PC-3 (cell line): Measurements from ENCODE around the gene SCGN. TPM values are rescaled to one million over a fixed set of nuclear protein-coding genes. Genes with fewer than 3 reads are reported as not detected.

Source experiments
- ATAC-seq: fragments of 200-7000 bp; cut with Tn5 transposase; 2 replicates; pipeline ENCODE4 v1.9.1; 2020; ENCODE audit warnings: mild to moderate bottlenecking, moderate library complexity
- BruUV-seq: library from RNA; stranded (reverse); fragments of 400-500 nt; replicated peaks from 2 replicates; lab custom pipeline; 2021; lab: Mats Ljungman, UMichigan
- CTCF ChIA-PET: fragments of 300-600 bp; sonication (Branson Sonifier 250); formaldehyde crosslinking; loops from one replicate; lab custom pipeline; 2022; ENCODE audit warnings: antibody characterized with exemption; lab: Charles Lee
- POLR2A ChIA-PET: fragments of 300-600 bp; sonication (Branson Sonifier 250); formaldehyde crosslinking; loops from one replicate; lab custom pipeline; 2022; ENCODE audit warnings: antibody characterized with exemption; ENCODE audit not compliant: unreplicated experiment; lab: Charles Lee
- DNase-seq: peaks from one replicate; pipeline ENCODE4 v3.0.0-alpha.2; 2015
- H2AFZ ChIP-seq: fragments of 300-600 bp; sonication (generic); 2 replicates; pipeline ENCODE4 v1.6.0; 2016; ENCODE audit warnings: antibody characterized with exemption, low read length
- H3F3A ChIP-seq: fragments of 300-600 bp; sonication (generic); one replicate; pipeline ENCODE4 v1.6.0; 2017; ENCODE audit warnings: antibody characterized with exemption, low read length, control low read depth, mild to moderate bottlenecking; ENCODE audit not compliant: unreplicated experiment
- H3K27ac ChIP-seq: fragments of 300-600 bp; sonication (generic); 2 replicates; pipeline ENCODE4 v1.5.1; 2016; ENCODE audit warnings: mild to moderate bottlenecking, low read length
- H3K27me3 ChIP-seq: fragments of 300-600 bp; sonication (generic); 2 replicates; pipeline ENCODE4 v1.6.1; 2016; ENCODE audit warnings: low read length, mixed read lengths
- H3K36me3 ChIP-seq: fragments of 300-600 bp; sonication (generic); 2 replicates; pipeline ENCODE4 v1.6.1; 2016; ENCODE audit warnings: low read depth, mixed run types, low read length, mixed read lengths
- H3K4me1 ChIP-seq: fragments of 300-600 bp; sonication (generic); 2 replicates; pipeline ENCODE4 v1.5.1; 2016; ENCODE audit warnings: low read length; ENCODE audit not compliant: insufficient read depth
- H3K4me2 ChIP-seq: fragments of 300-600 bp; sonication (generic); 2 replicates; pipeline ENCODE4 v1.6.0; 2016; ENCODE audit warnings: low read length
- H3K4me3 ChIP-seq: fragments of 300-600 bp; sonication (generic); 2 replicates; pipeline ENCODE4 v1.5.1; 2016; ENCODE audit warnings: mild to moderate bottlenecking, low read length, mixed read lengths
- H3K79me2 ChIP-seq: fragments of 300-600 bp; sonication (generic); 2 replicates; pipeline ENCODE4 v1.6.1; 2017; ENCODE audit warnings: low read length, mixed read lengths
- H3K9ac ChIP-seq: fragments of 300-600 bp; sonication (generic); 2 replicates; pipeline ENCODE4 v1.6.0; 2016; ENCODE audit warnings: mild to moderate bottlenecking, low read length
- H3K9me2 ChIP-seq: fragments of 300-600 bp; sonication (generic); replicated peaks from 2 replicates; pipeline ENCODE4 v1.6.1; 2016; ENCODE audit warnings: mixed run types, low read length, mixed read lengths
- H3K9me3 ChIP-seq: fragments of 300-600 bp; sonication (generic); 2 replicates; pipeline ENCODE4 v1.6.1; 2016; ENCODE audit warnings: low read length, mixed read lengths
- H4K20me1 ChIP-seq: fragments of 300-600 bp; sonication (generic); 2 replicates; pipeline ENCODE4 v1.6.1; 2016; ENCODE audit warnings: low read length, mixed read lengths
- CTCF ChIP-seq: fragments of 300-600 bp; sonication (generic); conservative IDR thresholded peaks from 2 replicates; pipeline ENCODE4 v1.5.1; 2017; ENCODE audit warnings: antibody characterized with exemption, low read depth, mild to moderate bottlenecking, low read length
- EZH2 ChIP-seq: fragments of 300-600 bp; sonication (generic); IDR thresholded peaks from one replicate; pipeline ENCODE4 v1.6.1; 2017; ENCODE audit warnings: antibody characterized with exemption, mild to moderate bottlenecking, low read length; ENCODE audit not compliant: unreplicated experiment
- EZH2phosphoT487 ChIP-seq: fragments of 300-600 bp; sonication (generic); IDR thresholded peaks from 2 replicates; pipeline ENCODE4 v1.6.1; 2018; ENCODE audit warnings: mild to moderate bottlenecking, antibody characterized with exemption, low read length, borderline replicate concordance
- intact Hi-C: fragments of 100-400 bp; cut with micrococcal nuclease; formaldehyde crosslinking; loops from 2 replicates; pipeline ENCODE4 v1.9.0; 2023
- total RNA-seq: library from RNA; depleted of rRNA; stranded (reverse); fragments of >200 nt; gene quantifications from 2 replicates; pipeline ENCODE4 v1.2.3, GENCODE V29; 2014

SCGN gene
- total RNA-seq, 1 experiment from 2014 or later = not detected

GRCh38 chr6:25635886-25636317 lies 16.1 kb upstream of the SCGN start:
- Histone ChIP-seq H3K4me2 (no peak overlapping the region), H3K9me3 (no peaks in the 10 kb centered on the region), H3F3A (no peaks in the 10 kb centered on the region), H3K27ac (no peak overlapping the region), H3K4me1 (no peaks in the 10 kb centered on the region), H3K27me3 (peaks cover 45% of the 10 kb centered on the region), H2AFZ (no peak overlapping the region), H4K20me1 (no peaks in the 10 kb centered on the region), H3K4me3 (no peak overlapping the region), H3K9me2 (no peaks in the 10 kb centered on the region), H3K79me2 (no peaks in the 10 kb centered on the region), H3K36me3 (no peaks in the 10 kb centered on the region), H3K9ac (no peak overlapping the region)
- ATAC-seq (no peak), DNase-seq (no peak)
- intact Hi-C loops = no loop called here
- no TSS peak for BruUV-seq
- ChIA-PET CTCF (no interaction called here), POLR2A (no interaction called here)
- TF ChIP-seq EZH2phosphoT487 (no peak), CTCF (no peak), EZH2 (no peak)

GRCh38 chr6:25637211-25637610 lies 14.8 kb upstream of the SCGN start:
- TF ChIP-seq EZH2phosphoT487 (no peak), CTCF (no peak), EZH2 (no peak)
- Histone ChIP-seq H3K27me3 (peaks cover 48% of the 10 kb centered on the region), H3K4me2 (no peak overlapping the region), H3K4me3 (no peak overlapping the region), H3K27ac (no peak overlapping the region), H3K9ac (no peak overlapping the region), H3K36me3 (no peaks in the 10 kb centered on the region), H3K9me2 (no peaks in the 10 kb centered on the region), H4K20me1 (no peaks in the 10 kb centered on the region), H3K79me2 (no peaks in the 10 kb centered on the region), H3K4me1 (no peaks in the 10 kb centered on the region), H3F3A (no peaks in the 10 kb centered on the region), H3K9me3 (no peaks in the 10 kb centered on the region), H2AFZ (no peak overlapping the region)
- ChIA-PET CTCF (no interaction called here), POLR2A (no interaction called here)
- DNase-seq (no peak), ATAC-seq (no peak)
- intact Hi-C loops = no loop called here
- no TSS peak for BruUV-seq

- CTCF ChIA-PET = no interaction called here
- Histone ChIP-seq H2AFZ (no peak overlapping the region), H3K9ac (no peak overlapping the region), H3F3A (no peaks in the 10 kb centered on the region), H3K27me3 (peaks cover 55% of the 10 kb centered on the region), H3K27ac (no peak overlapping the region), H3K36me3 (no peaks in the 10 kb centered on the region), H3K4me1 (no peaks in the 10 kb centered on the region), H4K20me1 (no peaks in the 10 kb centered on the region), H3K4me3 (no peak overlapping the region), H3K4me2 (no peak overlapping the region), H3K9me3 (no peaks in the 10 kb centered on the region), H3K9me2 (no peaks in the 10 kb centered on the region), H3K79me2 (no peaks in the 10 kb centered on the region)
- no TSS peak for BruUV-seq
- POLR2A ChIA-PET = no interaction called here
- no peak for ATAC-seq
- TF ChIP-seq CTCF (peak; percentile 34; the same call in 1 of the 2 replicates), EZH2 (no peak)
- intact Hi-C loops = no loop called here
- peak; percentile 43 for DNase-seq
These were observed 14.0 kb upstream of the SCGN start for GRCh38 chr6:25637960-25638434.
